Effector CD4-positive, alpha-beta T cell (primary cell): ENCODE measurements around the gene RNF2.

Experiments
- DNase-seq: peaks from one replicate; pipeline ENCODE4 v3.0.0-alpha.2; 2020

RNF2 gene

GRCh38 chr1:185104083-185104482 is 58.7 kb downstream of the RNF2 start:
- DNase-seq: no peak

- no peak for DNase-seq
Measured at GRCh38 chr1:185105121-185105520, 59.8 kb downstream of the RNF2 start.

- no peak for DNase-seq
Measured at GRCh38 chr1:185108321-185108720, 63.0 kb downstream of the RNF2 start.

- no peak for DNase-seq
Measured at GRCh38 chr1:185110145-185110544, 64.8 kb downstream of the RNF2 start.

- DNase-seq: no peak
Measured at GRCh38 chr1:185111873-185112272, 66.5 kb downstream of the RNF2 start.

- DNase-seq: no peak
Measured at GRCh38 chr1:185112356-185112755, 67.0 kb downstream of the RNF2 start.

GRCh38 chr1:185129708-185130107 is 84.3 kb downstream of the RNF2 start:
- no peak for DNase-seq

- DNase-seq: no peak
Measured at GRCh38 chr1:185132534-185132933, 87.2 kb downstream of the RNF2 start.

GRCh38 chr1:185137896-185138545 is 92.7 kb downstream of the RNF2 start:
- no peak for DNase-seq

- no peak for DNase-seq
Measured at GRCh38 chr1:185139246-185139645, 93.9 kb downstream of the RNF2 start.

GRCh38 chr1:185144233-185144632 is 98.9 kb downstream of the RNF2 start:
- DNase-seq: no peak

GRCh38 chr1:185151215-185151614 is 105.9 kb downstream of the RNF2 start:
- no peak for DNase-seq
